Osteoblast (primary cell): ENCODE measurements around the gene MPZL3. TPM values are rescaled to one million over a fixed set of nuclear protein-coding genes. Genes with fewer than 3 reads are reported as not detected.
"Not testable (repeated sequence)": the region's sequence is repeated elsewhere in the genome, so short reads cannot be mapped to it uniquely, and the experiment has no call there.

Experiments
- DNase-seq: peaks from one replicate; pipeline ENCODE4 v3.0.0; 2011; ENCODE audit warnings: low spot score, mixed read lengths; ENCODE audit not compliant: insufficient read length; ENCODE audit errors: missing footprints
- H2AFZ ChIP-seq: 2 replicates; pipeline ENCODE4 v1.6.0; 2011; ENCODE audit warnings: mild to moderate bottlenecking, low read length
- H3K27ac ChIP-seq: 2 replicates; pipeline ENCODE4 v1.5.1; 2011; ENCODE audit warnings: mild to moderate bottlenecking, low read depth, low read length, moderate library complexity
- H3K27me3 ChIP-seq: 2 replicates; pipeline ENCODE4 v1.6.0; 2012; ENCODE audit warnings: mild to moderate bottlenecking, control low read depth, inconsistent platforms, low read length, moderate library complexity; ENCODE audit not compliant: insufficient read depth
- H3K36me3 ChIP-seq: 2 replicates; pipeline ENCODE4 v1.5.1; 2011; ENCODE audit warnings: mild to moderate bottlenecking, low read length, control low read depth, moderate library complexity; ENCODE audit not compliant: insufficient read depth
- H3K4me1 ChIP-seq: 2 replicates; pipeline ENCODE4 v1.5.1; 2011; ENCODE audit warnings: mild to moderate bottlenecking, low read length, control low read depth, moderate library complexity; ENCODE audit not compliant: insufficient read depth
- H3K4me2 ChIP-seq: 2 replicates; pipeline ENCODE4 v1.6.0; 2011; ENCODE audit warnings: mild to moderate bottlenecking, low read length; ENCODE audit not compliant: insufficient read depth
- H3K4me3 ChIP-seq: fragments of 200-600 bp; sonication (generic); 3 replicates; pipeline ENCODE4 v1.5.1; 2012; ENCODE audit warnings: mild to moderate bottlenecking, low read length, inconsistent platforms; ENCODE audit not compliant: insufficient read depth
- H3K79me2 ChIP-seq: 2 replicates; pipeline ENCODE4 v1.6.0; 2012; ENCODE audit warnings: mild to moderate bottlenecking, low read length, control low read depth, inconsistent platforms; ENCODE audit not compliant: insufficient read depth
- H3K9me3 ChIP-seq: 2 replicates; pipeline ENCODE4 v1.5.1; 2011; ENCODE audit warnings: low read depth, low read length, control low read depth
- H4K20me1 ChIP-seq: 2 replicates; pipeline ENCODE4 v1.6.0; 2012; ENCODE audit warnings: mild to moderate bottlenecking, low read length, control low read depth; ENCODE audit not compliant: insufficient read depth
- total RNA-seq: library from RNA; depleted of rRNA; stranded (reverse); fragments of >200 nt; gene quantifications from 2 replicates; pipeline ENCODE4 v1.2.3, GENCODE V29; 2012
- TF ChIP-seq, protein P1 (sequence below): IDR thresholded peaks from 2 replicates; pipeline ENCODE4 v1.5.1; 2011; ENCODE audit warnings: mild to moderate bottlenecking, low read depth, low read length, moderate library complexity; ENCODE audit errors: extremely low read depth

Gene MPZL3
- total RNA-seq, 1 donor = 1.8 TPM

- Histone ChIP-seq H3K4me1 (no peaks in the 10 kb centered on the region), H3K27me3 (peaks cover 25% of the 10 kb centered on the region), H3K4me3 (no peak overlapping the region), H3K9me3 (no peaks in the 10 kb centered on the region), H3K4me2 (no peak overlapping the region), H3K36me3 (no peaks in the 10 kb centered on the region), H3K27ac (no peak overlapping the region), H2AFZ (no peak overlapping the region), H3K79me2 (no peaks in the 10 kb centered on the region), H4K20me1 (no peaks in the 10 kb centered on the region)
- TF ChIP-seq, protein P1, sequence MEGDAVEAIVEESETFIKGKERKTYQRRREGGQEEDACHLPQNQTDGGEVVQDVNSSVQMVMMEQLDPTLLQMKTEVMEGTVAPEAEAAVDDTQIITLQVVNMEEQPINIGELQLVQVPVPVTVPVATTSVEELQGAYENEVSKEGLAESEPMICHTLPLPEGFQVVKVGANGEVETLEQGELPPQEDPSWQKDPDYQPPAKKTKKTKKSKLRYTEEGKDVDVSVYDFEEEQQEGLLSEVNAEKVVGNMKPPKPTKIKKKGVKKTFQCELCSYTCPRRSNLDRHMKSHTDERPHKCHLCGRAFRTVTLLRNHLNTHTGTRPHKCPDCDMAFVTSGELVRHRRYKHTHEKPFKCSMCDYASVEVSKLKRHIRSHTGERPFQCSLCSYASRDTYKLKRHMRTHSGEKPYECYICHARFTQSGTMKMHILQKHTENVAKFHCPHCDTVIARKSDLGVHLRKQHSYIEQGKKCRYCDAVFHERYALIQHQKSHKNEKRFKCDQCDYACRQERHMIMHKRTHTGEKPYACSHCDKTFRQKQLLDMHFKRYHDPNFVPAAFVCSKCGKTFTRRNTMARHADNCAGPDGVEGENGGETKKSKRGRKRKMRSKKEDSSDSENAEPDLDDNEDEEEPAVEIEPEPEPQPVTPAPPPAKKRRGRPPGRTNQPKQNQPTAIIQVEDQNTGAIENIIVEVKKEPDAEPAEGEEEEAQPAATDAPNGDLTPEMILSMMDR = no peak
- no peak for DNase-seq
These were observed 53.0 kb downstream of the MPZL3 start for GRCh38 chr11:118199135-118199534.

- Histone ChIP-seq H3K4me1 (no peaks in the 10 kb centered on the region), H3K36me3 (no peaks in the 10 kb centered on the region), H4K20me1 (no peaks in the 10 kb centered on the region), H3K9me3 (no peaks in the 10 kb centered on the region), H2AFZ (no peak overlapping the region), H3K4me2 (no peak overlapping the region), H3K27me3 (peaks cover 25% of the 10 kb centered on the region), H3K79me2 (no peaks in the 10 kb centered on the region), H3K27ac (no peak overlapping the region), H3K4me3 (no peak overlapping the region)
- DNase-seq = peak; percentile 84
- TF ChIP-seq, protein P1 = peak; percentile 88
These were observed 53.8 kb downstream of the MPZL3 start for GRCh38 chr11:118198370-118198769.

GRCh38 chr11:118194835-118195627, 57.1 kb downstream of the MPZL3 start:
- Histone ChIP-seq H3K9me3 (no peaks in the 10 kb centered on the region), H2AFZ (no peak overlapping the region), H3K36me3 (no peaks in the 10 kb centered on the region), H3K27me3 (peaks cover 14% of the 10 kb centered on the region), H3K4me3 (no peak overlapping the region), H3K4me1 (no peaks in the 10 kb centered on the region), H3K4me2 (no peak overlapping the region), H3K27ac (no peak overlapping the region), H3K79me2 (no peaks in the 10 kb centered on the region), H4K20me1 (no peaks in the 10 kb centered on the region)
- DNase-seq = no peak
- TF ChIP-seq, protein P1 = no peak

- no peaks in the 10 kb centered on the region for H4K20me1 ChIP-seq
- H3K9me3 ChIP-seq = no peaks in the 10 kb centered on the region
- no peak overlapping the region for H2AFZ ChIP-seq
These were observed 58.1 kb downstream of the MPZL3 start for GRCh38 chr11:118193910-118194566.

DNA sequence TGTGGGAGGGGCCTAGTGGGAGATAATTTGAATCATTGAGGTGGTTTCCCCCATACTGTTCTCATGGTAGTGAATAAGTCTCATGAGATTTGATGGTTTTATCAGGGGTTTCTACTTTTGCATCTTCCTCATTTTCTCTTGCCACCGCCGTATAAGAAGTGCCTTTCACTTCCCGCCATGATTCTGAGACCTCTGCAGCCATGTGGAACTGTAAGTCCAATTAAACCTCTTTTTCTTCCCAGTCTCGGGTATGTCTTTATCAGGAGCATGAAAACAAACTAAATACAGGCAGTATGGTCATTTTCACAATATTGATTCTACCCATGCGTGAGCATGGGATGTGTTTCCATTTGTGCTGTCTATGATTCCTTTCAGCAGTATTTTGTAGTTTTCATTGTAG, 59.3 kb downstream of the MPZL3 start:
- peaks cover 12% of the 10 kb centered on the region for H3K27me3 ChIP-seq
- H4K20me1 ChIP-seq, H3K27ac ChIP-seq, H2AFZ ChIP-seq, H3K4me3 ChIP-seq, H3K79me2 ChIP-seq, H3K36me3 ChIP-seq, DNase-seq, H3K9me3 ChIP-seq, H3K4me2 ChIP-seq, H3K4me1 ChIP-seq: not testable (repeated sequence)

More at GRCh38 chr11:118193910-118194566, 58.1 kb downstream of the MPZL3 start:
- Histone ChIP-seq H3K36me3 (no peaks in the 10 kb centered on the region), H3K4me2 (no peak overlapping the region), H3K27me3 (peaks cover 14% of the 10 kb centered on the region), H3K27ac (no peak overlapping the region), H3K4me3 (no peak overlapping the region), H3K4me1 (no peaks in the 10 kb centered on the region), H3K79me2 (no peaks in the 10 kb centered on the region)
- TF ChIP-seq, protein P1 = no peak
- DNase-seq = no peak
